Inflammatory macrophage (primary cell): ENCODE measurements around the gene PDZD2.
"Not testable (repeated sequence)": the region's sequence is repeated elsewhere in the genome, so short reads cannot be mapped to it uniquely, and the experiment has no call there.

Source experiments
- DNase-seq, 2 donors: peaks; one replicate each; pipeline ENCODE4 v3.0.0-alpha.2; 2020 to 2022

PDZD2 gene

DNA sequence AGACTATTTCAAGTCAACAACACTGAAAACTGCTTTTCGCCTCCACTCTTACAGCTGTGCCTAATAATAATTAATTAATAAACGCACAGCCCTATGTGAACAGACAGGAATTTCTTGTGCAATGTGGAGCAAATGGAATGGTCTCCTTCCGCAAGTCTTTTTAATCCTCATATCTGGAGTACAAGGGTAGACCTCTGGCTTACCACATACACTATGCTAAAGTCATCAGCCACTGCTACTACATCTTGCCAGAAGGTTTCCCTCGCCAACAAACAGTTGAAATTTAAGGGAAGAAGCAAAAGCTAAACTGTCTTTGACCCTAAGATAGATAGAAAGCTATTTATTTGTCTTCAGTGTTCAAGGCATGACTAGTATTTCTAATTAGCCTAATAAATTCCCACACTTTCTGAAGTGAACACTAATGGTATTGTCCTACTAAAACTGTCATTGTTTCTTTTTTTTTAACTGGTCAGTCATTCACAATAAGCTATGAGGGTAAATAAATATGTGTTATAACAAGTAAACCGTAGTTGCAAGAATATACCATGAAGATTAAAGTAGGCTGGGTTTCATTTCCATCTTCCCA lies 471.3 kb downstream of the PDZD2 start:
- DNase-seq = no peak

DNA sequence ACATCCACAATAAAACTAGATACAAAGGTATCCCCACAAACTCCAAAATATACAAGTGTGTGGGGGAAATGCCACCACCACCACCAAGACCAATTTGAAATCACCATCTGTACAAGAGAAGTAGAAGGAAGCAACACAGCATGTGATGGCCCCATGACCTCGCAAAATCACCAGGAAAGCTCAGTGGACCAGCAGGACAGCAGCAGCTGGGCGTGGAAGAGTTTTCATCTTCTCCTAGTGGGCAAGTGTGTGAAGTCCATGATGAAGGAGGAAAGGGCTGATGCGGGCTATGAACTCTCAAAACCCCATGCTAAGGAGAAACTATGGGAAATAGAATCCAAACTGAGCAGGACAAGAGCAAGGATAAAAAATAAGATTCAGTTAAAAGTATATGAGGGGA lies 477.1 kb downstream of the PDZD2 start:
- DNase-seq = peak; percentile 54 to 73

DNA sequence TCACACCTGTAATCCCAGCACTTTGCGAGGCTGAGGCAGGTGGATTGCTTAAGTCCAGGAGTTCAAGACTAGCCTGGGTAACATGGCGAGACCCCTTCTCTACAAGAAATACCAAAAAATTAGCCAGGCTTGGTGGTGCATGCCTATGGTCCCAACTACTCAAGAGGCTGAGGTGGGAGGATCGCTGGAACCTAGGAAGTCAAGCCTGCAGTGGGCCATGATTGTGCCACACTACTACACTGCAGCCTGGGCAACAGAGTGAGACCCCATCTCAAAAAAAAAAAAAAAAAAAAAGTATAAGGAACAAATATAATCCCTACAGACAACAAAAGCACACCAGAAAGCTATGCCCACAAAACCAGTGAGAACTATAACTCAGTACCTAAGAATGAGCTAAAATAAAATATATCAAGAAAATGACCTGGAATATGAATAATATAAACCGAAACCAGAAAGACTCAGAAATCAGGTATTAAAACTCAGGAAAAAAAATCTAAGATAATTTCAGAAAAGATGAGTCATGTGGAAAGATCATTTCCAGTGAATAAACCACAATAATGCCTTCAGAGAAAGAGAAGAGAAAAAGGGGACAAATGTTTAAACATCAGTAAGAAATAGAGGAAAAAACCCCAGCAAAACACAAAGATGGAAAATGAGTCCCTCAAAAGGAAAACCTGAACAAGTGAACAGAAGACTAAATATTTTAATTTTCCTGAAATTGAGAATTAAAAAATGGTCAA lies 477.8 kb downstream of the PDZD2 start:
- no peak for DNase-seq

DNA sequence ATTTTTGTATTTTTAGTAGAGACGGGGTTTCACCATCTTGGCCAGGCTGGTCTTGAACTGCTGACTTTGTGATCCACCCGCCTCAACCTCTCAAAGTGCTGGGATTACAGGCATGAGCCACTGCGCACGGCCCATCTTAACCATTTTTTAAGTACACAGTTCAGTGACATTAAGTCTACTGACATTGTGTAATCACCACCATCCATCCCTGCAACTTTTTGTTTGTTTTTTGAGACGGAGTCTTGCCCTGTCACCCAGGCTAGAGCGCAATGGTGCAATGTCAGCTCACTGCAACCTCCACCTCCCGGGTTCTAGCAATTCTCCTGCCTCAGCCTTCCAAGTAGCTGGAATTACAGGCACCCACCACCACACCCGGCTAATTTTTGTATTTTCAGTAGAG lies 480.0 kb downstream of the PDZD2 start:
- not testable (repeated sequence) for DNase-seq

GRCh38 chr5:32123058-32123805 lies 484.3 kb downstream of the PDZD2 start:
- DNase-seq = peak; percentile 6 to 20

DNA sequence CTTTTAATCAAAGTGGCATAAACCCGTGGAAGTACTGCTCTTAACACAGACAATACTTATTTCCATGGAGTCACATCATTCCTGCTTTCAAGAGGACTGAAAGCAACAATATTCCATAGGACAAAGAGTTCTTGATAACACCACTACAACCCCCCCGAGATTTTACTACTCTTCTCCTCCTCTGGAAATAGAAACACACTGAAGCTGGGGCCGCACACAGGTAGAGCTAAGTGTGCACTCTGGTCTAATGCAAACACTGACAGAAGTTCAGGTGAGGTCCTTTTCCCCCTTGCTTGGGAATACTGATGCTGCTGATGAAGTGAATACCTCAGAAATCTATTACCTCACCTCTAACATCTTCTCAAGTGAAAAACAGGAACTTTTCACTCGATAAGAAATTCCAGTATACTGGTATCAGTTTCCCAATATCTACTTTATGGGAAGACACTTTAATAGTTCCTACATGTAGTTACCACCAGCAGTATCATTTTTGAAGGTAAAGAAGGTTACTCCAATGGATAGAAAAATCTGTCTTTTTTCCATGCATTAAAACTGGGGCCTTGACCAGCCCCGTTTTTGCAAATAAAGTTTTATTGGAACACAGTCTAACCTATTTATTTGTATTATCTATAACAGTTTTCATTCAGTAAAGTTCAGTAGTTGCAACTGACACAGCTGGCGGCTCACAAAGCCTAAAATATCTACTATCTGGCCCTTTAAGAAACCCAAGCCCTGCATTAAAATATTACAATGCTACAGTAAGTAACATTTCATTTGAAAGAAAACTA lies 485.2 kb downstream of the PDZD2 start:
- DNase-seq = no peak

GRCh38 chr5:32126691-32127090 lies 487.8 kb downstream of the PDZD2 start:
- no peak for DNase-seq

- DNase-seq = no peak
These were observed 488.8 kb downstream of the PDZD2 start for GRCh38 chr5:32127711-32128110.

GRCh38 chr5:32129074-32129598 lies 490.2 kb downstream of the PDZD2 start:
- no peak for DNase-seq

GRCh38 chr5:32130865-32131264 lies 491.9 kb downstream of the PDZD2 start:
- no peak for DNase-seq

- no peak for DNase-seq
These were observed 492.7 kb downstream of the PDZD2 start for GRCh38 chr5:32131604-32132003.

- no peak for DNase-seq
These were observed 493.8 kb downstream of the PDZD2 start for GRCh38 chr5:32132757-32133156.

GRCh38 chr5:32135086-32135485 lies 496.2 kb downstream of the PDZD2 start:
- DNase-seq = no peak

DNA sequence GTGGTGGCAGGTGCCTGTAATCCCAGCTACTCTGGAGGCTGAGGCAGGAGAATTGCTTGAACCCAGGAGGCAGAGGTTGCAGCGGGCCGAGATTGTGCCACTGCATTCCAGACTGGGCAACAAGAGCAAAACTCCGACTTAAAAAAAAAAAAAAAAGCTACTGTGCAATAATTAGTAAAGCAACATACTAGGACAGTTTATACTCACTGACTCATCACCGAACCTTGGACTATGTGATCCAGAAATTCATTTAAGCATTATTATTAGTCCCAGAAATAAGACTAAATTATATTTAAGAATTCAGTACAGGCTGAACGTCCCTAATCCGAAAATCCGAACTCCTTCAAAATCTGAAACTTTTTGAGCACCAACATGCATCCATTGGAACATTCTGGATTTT lies 497.4 kb downstream of the PDZD2 start:
- no peak for DNase-seq

DNA sequence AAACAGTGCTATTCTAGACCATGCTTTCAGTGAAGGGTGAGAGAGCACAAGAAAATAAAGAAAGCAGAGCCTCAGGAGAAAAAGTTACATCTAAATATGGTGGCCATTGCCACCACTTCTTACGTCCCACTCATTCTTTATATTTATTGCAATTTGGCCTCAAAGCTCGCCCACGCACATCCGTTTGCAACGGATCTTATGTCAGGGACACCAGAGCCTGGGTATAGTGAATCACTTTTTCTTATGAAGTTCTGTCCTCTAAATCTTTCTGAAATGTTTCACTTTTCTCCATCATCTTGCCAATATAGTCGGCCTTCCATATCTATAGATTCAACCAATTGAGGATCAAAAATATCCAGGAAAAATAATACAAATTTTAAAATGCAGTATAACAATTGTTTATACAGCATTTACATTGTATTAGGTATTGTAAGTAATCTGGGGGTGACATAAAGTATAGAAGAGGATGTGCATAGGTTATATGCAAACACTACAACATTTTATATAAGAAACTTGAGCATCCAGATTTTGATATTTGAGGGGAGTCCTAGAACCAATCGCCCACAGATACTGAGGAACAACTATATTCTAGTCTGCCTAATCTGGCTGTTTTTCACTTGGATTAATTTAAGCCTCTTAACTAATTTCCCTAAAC lies 500.0 kb downstream of the PDZD2 start:
- peak; percentile 89 to 94 for DNase-seq

DNA sequence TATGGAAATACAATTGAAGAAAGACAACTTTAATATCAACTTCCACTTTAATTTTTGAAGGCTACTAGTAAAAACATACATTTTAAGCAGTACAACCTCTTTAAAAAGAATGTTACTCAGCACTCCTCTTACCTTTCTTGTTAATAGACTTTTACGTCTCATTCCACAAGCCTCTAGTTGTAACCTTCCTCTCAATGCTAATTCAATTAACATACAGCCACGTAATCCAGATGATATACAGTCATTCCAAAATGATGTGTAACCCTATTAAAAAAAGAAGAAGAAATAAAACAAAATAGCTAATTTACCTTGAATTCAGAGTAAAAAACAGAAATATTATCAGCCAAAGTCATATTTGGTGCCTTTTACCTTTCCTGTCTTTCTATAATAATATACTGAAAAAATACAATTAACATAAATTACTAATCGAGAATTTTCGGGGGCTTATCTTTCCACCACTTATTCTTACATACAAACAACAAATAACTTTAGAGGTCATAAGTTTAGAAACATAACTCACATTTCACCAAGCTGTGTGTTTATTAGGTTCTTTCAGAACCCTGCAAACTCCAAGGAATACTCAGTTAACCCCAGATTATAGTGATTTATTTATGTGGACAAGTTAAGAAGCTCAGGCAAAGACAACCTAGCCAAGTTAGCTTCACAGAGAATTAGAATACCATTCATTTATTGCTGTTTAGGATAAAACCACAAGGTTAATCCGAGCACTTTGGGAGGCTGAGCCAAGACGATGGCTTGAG lies 504.9 kb downstream of the PDZD2 start:
- no peak for DNase-seq

GRCh38 chr5:32144378-32145207 lies 505.7 kb downstream of the PDZD2 start:
- no peak for DNase-seq

GRCh38 chr5:32145378-32145777 lies 506.4 kb downstream of the PDZD2 start:
- no peak for DNase-seq

DNA sequence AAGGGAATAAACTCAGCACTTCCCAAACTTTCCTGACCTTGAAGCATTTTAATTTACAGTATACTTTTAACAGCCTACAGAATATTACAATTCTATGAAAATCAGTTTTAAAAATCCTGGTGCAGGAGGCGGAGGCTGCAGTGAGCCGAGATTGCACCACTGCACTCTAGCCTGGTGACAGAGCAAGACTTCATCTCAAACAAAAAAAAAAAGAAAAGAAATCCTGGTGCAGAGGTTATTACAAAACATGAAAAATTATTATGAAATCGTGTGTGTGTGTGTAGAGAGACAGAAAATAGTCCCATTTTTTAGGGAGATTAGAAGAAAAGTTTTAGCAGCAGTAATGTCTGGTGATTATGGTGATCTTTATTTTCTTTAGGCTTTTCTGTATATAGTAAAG lies 508.3 kb downstream of the PDZD2 start:
- peak; percentile 26 to 84 for DNase-seq

- DNase-seq = peak; percentile 20 to 34
These were observed 509.0 kb downstream of the PDZD2 start for GRCh38 chr5:32147959-32148358.
